HepG2 (cell line): ENCODE measurements around the gene CEBPE. TPM values are rescaled to one million over a fixed set of nuclear protein-coding genes. Genes with fewer than 3 reads are reported as not detected.

Experiments used
- AGO1 ChIP-seq: fragments of 200-400 bp; formaldehyde crosslinking; IDR thresholded peaks from 2 replicates; pipeline ENCODE4 v1.6.1; 2017; ENCODE audit warnings: mild to moderate bottlenecking, low read depth, low read length, moderate library complexity; ENCODE audit not compliant: poor library complexity, severe bottlenecking
- CTCF ChIP-seq: sonication (generic); formaldehyde crosslinking; IDR thresholded peaks from 2 replicates; pipeline ENCODE4 v1.5.0; 2020; ENCODE audit warnings: mild to moderate bottlenecking, missing genetic modification reagents, moderate library complexity
- GATAD2A ChIP-seq: IDR thresholded peaks from 2 replicates; pipeline ENCODE4 v1.6.1; 2016
- HHEX ChIP-seq: IDR thresholded peaks from 2 replicates; pipeline ENCODE4 v1.6.1; 2016; ENCODE audit warnings: control low read depth
- MTERF4 ChIP-seq: sonication (generic); formaldehyde crosslinking; IDR thresholded peaks from 2 replicates; pipeline ENCODE4 v1.8.0; 2023; ENCODE audit warnings: mild to moderate bottlenecking, missing genetic modification reagents
- MYPOP ChIP-seq: sonication (generic); formaldehyde crosslinking; IDR thresholded peaks from 2 replicates; pipeline ENCODE4 v1.8.1; 2023; ENCODE audit warnings: mild to moderate bottlenecking, moderate library complexity, missing genetic modification reagents
- NR1H2 ChIP-seq: sonication (generic); formaldehyde crosslinking; IDR thresholded peaks from 2 replicates; pipeline ENCODE4 v1.8.1; 2022; ENCODE audit warnings: low read depth, missing genetic modification reagents, borderline replicate concordance
- REST ChIP-seq, 2 experiments: IDR thresholded peaks; 2 replicates each; pipeline ENCODE4 v1.6.1; 2011 to 2012; ENCODE audit warnings: low read length in 2 of 2, borderline replicate concordance in 1 of 2, low read depth in 1 of 2, mild to moderate bottlenecking in 1 of 2, moderate library complexity in 1 of 2
- TAF15 ChIP-seq: fragments of 200-400 bp; formaldehyde crosslinking; IDR thresholded peaks from one replicate; pipeline ENCODE4 v1.6.1; 2018; ENCODE audit warnings: mild to moderate bottlenecking, low read depth, low read length; ENCODE audit not compliant: poor library complexity, severe bottlenecking
- THRA ChIP-seq: sonication (generic); formaldehyde crosslinking; IDR thresholded peaks from 2 replicates; pipeline ENCODE4 v1.4.0; 2020; ENCODE audit warnings: missing genetic modification reagents, borderline replicate concordance
- TOE1 ChIP-seq: sonication (generic); formaldehyde crosslinking; IDR thresholded peaks from 2 replicates; pipeline ENCODE4 v1.4.0; 2020; ENCODE audit warnings: mild to moderate bottlenecking, missing genetic modification reagents
- U2AF1 ChIP-seq: fragments of 200-400 bp; formaldehyde crosslinking; optimal IDR thresholded peaks from 2 replicates; pipeline ENCODE3; 2017; ENCODE audit warnings: mild to moderate bottlenecking, low read depth, low read length
- XRCC5 ChIP-seq: fragments of 200-400 bp; formaldehyde crosslinking; optimal IDR thresholded peaks from 2 replicates; pipeline ENCODE3; 2017; ENCODE audit warnings: mild to moderate bottlenecking, low read length
- ZFAT ChIP-seq: sonication (generic); formaldehyde crosslinking; conservative IDR thresholded peaks from 2 replicates; pipeline ENCODE4 v1.8.1; 2023; ENCODE audit warnings: missing genetic modification reagents, inconsistent platforms
- ZNF460 ChIP-seq: sonication (generic); formaldehyde crosslinking; IDR thresholded peaks from 2 replicates; pipeline ENCODE4 v1.5.1; 2020; ENCODE audit warnings: missing genetic modification reagents, mild to moderate bottlenecking, borderline replicate concordance
- ZNF501 ChIP-seq: sonication (generic); formaldehyde crosslinking; IDR thresholded peaks from 2 replicates; pipeline ENCODE4 v1.5.1; 2020; ENCODE audit warnings: mild to moderate bottlenecking, moderate library complexity, missing genetic modification reagents
- ZNF780A ChIP-seq: sonication (generic); formaldehyde crosslinking; IDR thresholded peaks from 2 replicates; pipeline ENCODE4 v1.8.0; 2022; ENCODE audit warnings: mild to moderate bottlenecking, missing genetic modification reagents, moderate library complexity
- ZNF784 ChIP-seq: sonication (generic); formaldehyde crosslinking; IDR thresholded peaks from 2 replicates; pipeline ENCODE4 v1.5.1; 2020; ENCODE audit warnings: missing genetic modification reagents, mild to moderate bottlenecking, borderline replicate concordance
- polyA plus RNA-seq, 8 experiments: library from polyadenylated mRNA; depleted of rRNA in 3 of 8; stranded (reverse) in 7 of 8; unstranded in 1 of 8; fragments of >200 nt; fragmentation: Illumina TruSeq in 4 of 8; extraction: Trizol in 4 of 8; gene quantifications; 2 replicates each; pipeline versions ENCODE4 v1.2.1 to v1.2.3, GENCODE V29; 2011 to 2016; ENCODE audit warnings: low read depth in 4 of 8, missing spikeins in 1 of 8, mixed read lengths in 1 of 8; ENCODE audit not compliant: insufficient read depth in 1 of 8
- total RNA-seq, 5 experiments: library from RNA; depleted of rRNA; stranded (reverse); fragments of >200 nt; fragmentation: Illumina TruSeq; extraction: Trizol; gene quantifications; 2 replicates each; pipeline ENCODE4 v1.2.3, GENCODE V29; 2016; ENCODE audit warnings: low read depth in 1 of 5

Gene CEBPE
- total and polyA plus RNA-seq, 2 of the 13 experiments (the other 11 are each of a cell fraction or from before 2014, with no cell fraction given), result 0.09 to 0.11 TPM

- TF ChIP-seq CTCF (CRISPR knock-in tag) (peak; percentile 70), MTERF4 (CRISPR knock-in tag) (no peak), ZNF784 (CRISPR knock-in tag) (0 out of 2 replicates have a peak, but pooled peaks have one; percentile 52), MYPOP (CRISPR knock-in tag) (no peak), U2AF1 (no peak), ZFAT (CRISPR knock-in tag) (no peak), XRCC5 (peak; percentile 53), HHEX (CRISPR knock-in tag) (no peak), TOE1 (CRISPR knock-in tag) (0 out of 2 replicates have a peak, but pooled peaks have one; percentile 65), ZNF460 (CRISPR knock-in tag) (no peak), THRA (CRISPR knock-in tag) (no peak), REST (IDR thresholded peaks at IDR 0.05; ENCODE audit: borderline replicate concordance in 1 of 2, low read depth in 1 of 2, low read length in 2 of 2) (no peak), ZNF780A (CRISPR knock-in tag) (no peak), AGO1 (no peak), NR1H2 (no peak), ZNF501 (CRISPR knock-in tag) (no peak), GATAD2A (CRISPR knock-in tag) (peak; percentile 26; the same call in 1 of the 2 replicates), TAF15 (no peak)
Measured at GRCh38 chr14:23076785-23077408, 42.2 kb downstream of the CEBPE start (continued).
